ENCODE results near the gene RBFOX2. TPM values are rescaled to one million over a fixed set of nuclear protein-coding genes. Genes with fewer than 3 reads are reported as not detected.

RBFOX2 gene
- total and polyA plus RNA-seq, 3 experiments from 2014 or later = 0.86 to 7.1 (median 6.1) TPM

GRCh38 chr22:35956850-35957249 lies 71.8 kb downstream of the RBFOX2 start:
- H3K36me3 Mint-ChIP-seq = no peaks in the 10 kb centered on the region
- no peak overlapping the region for H3K4me3 ChIP-seq (ENCODE audit: low read length)
- CTCF ChIA-PET = no interaction called here

GRCh38 chr22:35955546-35955945 lies 73.1 kb downstream of the RBFOX2 start:
- ChIA-PET CTCF (no interaction called here), POLR2A (no interaction called here)
- no peak for DNase-seq
- Mint-ChIP-seq H3K27ac (no peak overlapping the region), H3K27me3 (peaks cover 8 to 18% of the 10 kb centered on the region in 2 donors), H3K4me1 (no peaks in the 10 kb centered on the region), H3K36me3 (no peaks in the 10 kb centered on the region), H3K9me3 (no peaks in the 10 kb centered on the region), H3K4me3 (no peak overlapping the region)
- Histone ChIP-seq H3K27me3 (ENCODE audit: insufficient read depth, low read length, poor library complexity, severe bottlenecking) (no peaks in the 10 kb centered on the region), H3K4me1 (ENCODE audit: insufficient read depth, low read length) (no peaks in the 10 kb centered on the region), H3K4me3 (ENCODE audit: low read length) (no peak overlapping the region), H3K9me3 (ENCODE audit: low read length) (no peaks in the 10 kb centered on the region), H3K36me3 (ENCODE audit: insufficient read depth, low read length) (no peaks in the 10 kb centered on the region), H3K27ac (ENCODE audit: low read depth, low read length) (no peak overlapping the region)

More at GRCh38 chr22:35956850-35957249, 71.8 kb downstream of the RBFOX2 start:
- H3K36me3 ChIP-seq (ENCODE audit: insufficient read depth, low read length) = no peaks in the 10 kb centered on the region
- H3K27me3 Mint-ChIP-seq = peaks cover 8 to 13% of the 10 kb centered on the region in 2 donors
- H3K4me3 Mint-ChIP-seq = no peak overlapping the region
- no peaks in the 10 kb centered on the region for H3K9me3 Mint-ChIP-seq
- DNase-seq = no peak
- no peaks in the 10 kb centered on the region for H3K9me3 ChIP-seq (ENCODE audit: low read length)
- H3K4me1 ChIP-seq (ENCODE audit: insufficient read depth, low read length) = no peaks in the 10 kb centered on the region
- H3K27me3 ChIP-seq (ENCODE audit: insufficient read depth, low read length, poor library complexity, severe bottlenecking) = no peaks in the 10 kb centered on the region
- no peak overlapping the region for H3K27ac ChIP-seq (ENCODE audit: low read depth, low read length)
- H3K4me1 Mint-ChIP-seq = no peaks in the 10 kb centered on the region
- POLR2A ChIA-PET = no interaction called here
- no peak overlapping the region for H3K27ac Mint-ChIP-seq

- CTCF ChIA-PET = interaction anchor here (2.1 kb wide), 1 partner anchor 113 kb away, joined by 7 read pairs; no protein-coding TSS in a partner anchor
- H3K9me3 ChIP-seq (ENCODE audit: low read length) = no peaks in the 10 kb centered on the region
- POLR2A ChIA-PET = no interaction called here
- H3K27me3 ChIP-seq (ENCODE audit: insufficient read depth, low read length, poor library complexity, severe bottlenecking) = no peaks in the 10 kb centered on the region
- H3K27ac ChIP-seq (ENCODE audit: low read depth, low read length) = no peak overlapping the region
- Mint-ChIP-seq H3K4me3 (no peak overlapping the region), H3K4me1 (no peaks in the 10 kb centered on the region), H3K27me3 (peaks cover 5 to 8% of the 10 kb centered on the region in 2 donors), H3K27ac (no peak overlapping the region), H3K9me3 (no peaks in the 10 kb centered on the region), H3K36me3 (no peaks in the 10 kb centered on the region)
- H3K36me3 ChIP-seq (ENCODE audit: insufficient read depth, low read length) = no peaks in the 10 kb centered on the region
- H3K4me3 ChIP-seq (ENCODE audit: low read length) = no peak overlapping the region
- DNase-seq = no peak
- no peaks in the 10 kb centered on the region for H3K4me1 ChIP-seq (ENCODE audit: insufficient read depth, low read length)
These were observed 76.0 kb downstream of the RBFOX2 start for GRCh38 chr22:35952576-35952975.

- no peaks in the 10 kb centered on the region for H3K36me3 Mint-ChIP-seq
- H3K36me3 ChIP-seq (ENCODE audit: insufficient read depth, low read length) = no peaks in the 10 kb centered on the region
- no peaks in the 10 kb centered on the region for H3K27me3 ChIP-seq (ENCODE audit: insufficient read depth, low read length, poor library complexity, severe bottlenecking)
- H3K27ac ChIP-seq (ENCODE audit: low read depth, low read length) = no peak overlapping the region
- no peak overlapping the region for H3K4me3 Mint-ChIP-seq
- peaks cover 7 to 8% of the 10 kb centered on the region in 2 donors for H3K27me3 Mint-ChIP-seq
- ChIA-PET CTCF (no interaction called here), POLR2A (no interaction called here)
- no peak overlapping the region for H3K27ac Mint-ChIP-seq
- no peaks in the 10 kb centered on the region for H3K9me3 Mint-ChIP-seq
- H3K9me3 ChIP-seq (ENCODE audit: low read length) = no peaks in the 10 kb centered on the region
- DNase-seq = no peak
- H3K4me1 Mint-ChIP-seq = no peaks in the 10 kb centered on the region
- no peaks in the 10 kb centered on the region for H3K4me1 ChIP-seq (ENCODE audit: insufficient read depth, low read length)
- H3K4me3 ChIP-seq (ENCODE audit: low read length) = no peak overlapping the region
These were observed 78.4 kb downstream of the RBFOX2 start for GRCh38 chr22:35950262-35950661.

- ChIA-PET POLR2A (no interaction called here), CTCF (no interaction called here)
- H3K27me3 Mint-ChIP-seq = peaks cover 11 to 18% of the 10 kb centered on the region in 2 donors
- H3K4me3 Mint-ChIP-seq = no peak overlapping the region
- no peaks in the 10 kb centered on the region for H3K9me3 ChIP-seq (ENCODE audit: low read length)
- no peak overlapping the region for H3K4me3 ChIP-seq (ENCODE audit: low read length)
- H3K36me3 ChIP-seq (ENCODE audit: insufficient read depth, low read length) = no peaks in the 10 kb centered on the region
- no peak for DNase-seq
- H3K4me1 Mint-ChIP-seq = no peaks in the 10 kb centered on the region
- no peak overlapping the region for H3K27ac ChIP-seq (ENCODE audit: low read depth, low read length)
- H3K27me3 ChIP-seq (ENCODE audit: insufficient read depth, low read length, poor library complexity, severe bottlenecking) = no peaks in the 10 kb centered on the region
- H3K9me3 Mint-ChIP-seq = no peaks in the 10 kb centered on the region
- H3K36me3 Mint-ChIP-seq = no peaks in the 10 kb centered on the region
- no peak overlapping the region for H3K27ac Mint-ChIP-seq
- no peaks in the 10 kb centered on the region for H3K4me1 ChIP-seq (ENCODE audit: insufficient read depth, low read length)
These were observed 79.4 kb downstream of the RBFOX2 start for GRCh38 chr22:35949243-35949642.

GRCh38 chr22:35947794-35948425 lies 80.7 kb downstream of the RBFOX2 start:
- Mint-ChIP-seq H3K27me3 (peaks cover 11 to 26% of the 10 kb centered on the region in 2 donors), H3K4me3 (no peak overlapping the region), H3K9me3 (no peaks in the 10 kb centered on the region), H3K27ac (no peak overlapping the region), H3K4me1 (no peaks in the 10 kb centered on the region), H3K36me3 (no peaks in the 10 kb centered on the region)
- Histone ChIP-seq H3K4me1 (ENCODE audit: insufficient read depth, low read length) (no peaks in the 10 kb centered on the region), H3K4me3 (ENCODE audit: low read length) (no peak overlapping the region), H3K27me3 (ENCODE audit: insufficient read depth, low read length, poor library complexity, severe bottlenecking) (no peaks in the 10 kb centered on the region), H3K36me3 (ENCODE audit: insufficient read depth, low read length) (no peaks in the 10 kb centered on the region), H3K27ac (ENCODE audit: low read depth, low read length) (no peak overlapping the region), H3K9me3 (ENCODE audit: low read length) (no peaks in the 10 kb centered on the region)
- no peak for DNase-seq
- CTCF ChIA-PET = no interaction called here
- POLR2A ChIA-PET = interaction anchor here (0.6 kb wide), 1 partner anchor 1836 kb away, joined by 3 read pairs; no protein-coding TSS in a partner anchor

GRCh38 chr22:35944458-35944857 lies 84.2 kb downstream of the RBFOX2 start:
- DNase-seq = no peak
- Histone ChIP-seq H3K27me3 (ENCODE audit: insufficient read depth, low read length, poor library complexity, severe bottlenecking) (no peaks in the 10 kb centered on the region), H3K27ac (ENCODE audit: low read depth, low read length) (no peak overlapping the region), H3K4me1 (ENCODE audit: insufficient read depth, low read length) (no peaks in the 10 kb centered on the region), H3K36me3 (ENCODE audit: insufficient read depth, low read length) (no peaks in the 10 kb centered on the region), H3K4me3 (ENCODE audit: low read length) (no peak overlapping the region), H3K9me3 (ENCODE audit: low read length) (no peaks in the 10 kb centered on the region)
- Mint-ChIP-seq H3K9me3 (no peaks in the 10 kb centered on the region), H3K4me1 (no peaks in the 10 kb centered on the region), H3K27ac (peak overlapping the region in 1 of 8 donors; percentile 15), H3K36me3 (no peaks in the 10 kb centered on the region), H3K4me3 (no peak overlapping the region), H3K27me3 (peaks cover 6 to 49% of the 10 kb centered on the region in 2 donors)
- ChIA-PET CTCF (no interaction called here), POLR2A (no interaction called here)

GRCh38 chr22:35940166-35940565 lies 88.5 kb downstream of the RBFOX2 start:
- Mint-ChIP-seq H3K4me1 (no peaks in the 10 kb centered on the region), H3K4me3 (no peak overlapping the region), H3K36me3 (no peaks in the 10 kb centered on the region), H3K27me3 (peaks cover 6 to 62% of the 10 kb centered on the region in 2 donors), H3K9me3 (no peaks in the 10 kb centered on the region), H3K27ac (no peak overlapping the region)
- H3K27me3 ChIP-seq (ENCODE audit: insufficient read depth, low read length, poor library complexity, severe bottlenecking) = no peaks in the 10 kb centered on the region
- ChIA-PET CTCF (interaction anchor here (1.0 kb wide), 1 partner anchor 185 kb away, joined by 3 read pairs; no protein-coding TSS in a partner anchor), POLR2A (no interaction called here)
- H3K4me3 ChIP-seq (ENCODE audit: low read length) = no peak overlapping the region
- H3K36me3 ChIP-seq (ENCODE audit: insufficient read depth, low read length) = no peaks in the 10 kb centered on the region
- H3K4me1 ChIP-seq (ENCODE audit: insufficient read depth, low read length) = no peaks in the 10 kb centered on the region
- no peaks in the 10 kb centered on the region for H3K9me3 ChIP-seq (ENCODE audit: low read length)
- H3K27ac ChIP-seq (ENCODE audit: low read depth, low read length) = no peak overlapping the region
- DNase-seq = no peak
